A549 treated with AZD2906 at 1 μM for 4 hours (cell line): ENCODE results near the gene CYTH2. TPM values are rescaled to one million over a fixed set of nuclear protein-coding genes. Genes with fewer than 3 reads are reported as not detected.

Source experiments
- total RNA-seq: library from RNA; stranded (reverse); fragments of 200-300 nt; extraction: Qiagen RNA extraction; gene quantifications from 5 replicates; pipeline ENCODE4 v1.2.3, GENCODE V29; 2022

Gene CYTH2, protein sequence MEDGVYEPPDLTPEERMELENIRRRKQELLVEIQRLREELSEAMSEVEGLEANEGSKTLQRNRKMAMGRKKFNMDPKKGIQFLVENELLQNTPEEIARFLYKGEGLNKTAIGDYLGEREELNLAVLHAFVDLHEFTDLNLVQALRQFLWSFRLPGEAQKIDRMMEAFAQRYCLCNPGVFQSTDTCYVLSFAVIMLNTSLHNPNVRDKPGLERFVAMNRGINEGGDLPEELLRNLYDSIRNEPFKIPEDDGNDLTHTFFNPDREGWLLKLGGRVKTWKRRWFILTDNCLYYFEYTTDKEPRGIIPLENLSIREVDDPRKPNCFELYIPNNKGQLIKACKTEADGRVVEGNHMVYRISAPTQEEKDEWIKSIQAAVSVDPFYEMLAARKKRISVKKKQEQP
- total RNA-seq: 55.7 to 66.9 TPM (median 63.2 TPM) in 5 replicates

DNA sequence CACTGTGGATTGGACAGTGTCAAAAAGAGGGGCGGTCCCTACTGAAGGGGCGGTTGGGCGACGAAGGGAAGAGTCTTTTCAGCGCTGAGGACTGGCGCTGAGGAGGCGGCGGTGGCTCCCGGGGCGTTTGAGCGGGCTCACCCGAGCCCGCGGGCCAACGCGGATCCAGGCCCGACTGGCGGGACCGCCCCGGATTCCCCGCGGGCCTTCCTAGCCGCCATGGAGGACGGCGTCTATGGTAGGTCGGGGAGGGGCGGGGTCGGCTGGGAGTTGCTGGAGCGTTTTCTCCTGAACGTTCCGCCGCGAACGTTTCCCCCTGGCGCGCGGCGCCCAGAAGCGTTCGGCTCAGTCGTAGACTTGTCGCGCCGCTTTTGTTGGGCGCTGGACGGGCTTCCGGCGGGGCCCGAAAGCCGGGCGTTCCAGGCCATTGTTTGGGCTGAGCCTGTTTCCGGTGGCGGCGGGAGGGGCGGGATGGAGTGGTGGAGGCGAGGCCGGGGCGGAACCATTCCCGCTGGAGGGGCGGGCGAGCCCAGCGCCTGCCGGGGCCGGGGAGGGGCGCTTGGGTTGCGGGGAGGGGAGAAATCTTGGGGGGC is at the start of gene CYTH2:
CYTH2 (plus strand) TSS at position 81 of the 593 bp plus-strand sequence; CDS start at position 220, 139 bp downstream.

DNA sequence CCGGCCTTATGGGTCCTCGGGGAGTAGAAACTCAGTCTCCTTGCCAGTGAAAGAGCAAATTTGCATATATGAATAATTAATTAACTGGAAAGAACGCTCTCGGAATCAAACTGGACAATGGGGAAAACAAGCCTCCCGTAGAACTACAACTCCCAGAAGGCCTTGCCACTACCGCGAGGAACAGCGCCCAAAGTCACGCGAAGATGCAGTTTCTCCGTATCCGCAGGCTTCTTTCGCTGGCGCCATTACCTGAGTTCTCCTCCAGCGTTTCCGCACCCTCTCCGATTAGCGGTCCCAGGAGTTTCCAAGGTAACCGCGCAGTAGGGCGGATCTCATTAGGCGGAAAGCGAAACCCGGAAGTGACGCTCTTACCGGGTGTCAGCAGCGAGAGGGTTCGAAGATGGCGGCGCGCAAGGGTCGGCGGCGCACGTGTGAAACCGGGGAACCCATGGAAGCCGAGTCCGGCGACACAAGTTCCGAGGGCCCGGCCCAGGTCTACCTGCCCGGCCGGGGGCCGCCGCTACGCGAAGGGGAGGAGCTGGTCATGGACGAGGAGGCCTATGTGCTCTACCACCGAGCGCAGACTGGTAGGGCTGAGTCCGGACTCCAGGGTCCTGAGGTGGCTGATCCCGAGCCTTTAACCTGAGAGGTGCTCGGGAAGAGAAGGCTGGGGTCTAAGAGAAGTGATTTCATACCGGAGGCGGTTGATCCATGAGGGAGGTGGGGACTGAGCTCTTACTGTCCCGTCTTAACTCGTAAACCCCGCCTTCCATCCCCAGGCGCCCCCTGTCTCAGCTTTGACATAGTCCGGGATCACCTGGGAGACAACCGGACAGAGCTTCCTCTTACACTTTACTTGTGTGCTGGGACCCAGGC is 23.3 kb upstream of the CYTH2 start, which contains the start of gene GRWD1:
GRWD1 (plus strand) TSS at position 378 of the 876 bp plus-strand sequence; CDS start at position 401, 23 bp downstream.

DNA sequence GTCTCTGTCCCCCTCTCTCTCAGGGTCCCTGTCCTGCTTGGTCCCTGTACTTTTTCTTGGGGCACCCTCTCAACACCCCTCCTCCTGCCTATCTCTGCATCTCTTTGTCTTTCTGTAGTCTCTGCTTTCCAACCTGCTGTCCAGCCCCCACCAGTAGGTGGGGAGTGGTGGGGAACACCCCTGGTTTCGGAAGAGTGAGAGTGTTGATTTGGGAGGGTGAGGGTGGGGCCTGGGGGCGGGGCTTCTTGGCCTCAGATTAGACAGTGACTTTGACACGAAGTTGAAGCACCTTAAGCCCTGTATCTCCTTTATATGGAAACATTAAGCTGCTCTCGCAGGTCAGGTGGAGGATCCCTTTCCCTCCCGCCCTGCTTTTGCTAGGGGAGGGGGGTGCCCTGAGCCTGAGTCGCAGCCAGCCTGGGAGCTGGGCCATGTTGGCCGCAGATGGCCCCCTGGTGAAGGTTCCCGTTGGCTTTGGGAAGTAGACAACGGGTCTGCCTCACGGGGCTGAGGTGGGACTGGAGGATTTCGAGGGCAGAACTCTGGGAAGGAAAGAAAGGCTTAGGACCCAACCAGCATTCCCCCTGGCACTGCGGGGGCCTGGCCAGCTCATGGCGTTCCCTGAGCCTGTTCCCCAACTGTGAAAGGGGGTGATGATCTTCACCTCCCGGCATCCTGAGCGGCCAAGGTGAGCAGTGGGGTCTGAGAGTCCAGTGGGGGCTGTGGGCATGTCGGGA is 13.8 kb upstream of the CYTH2 start, which contains the start of gene KCNJ14:
KCNJ14 (plus strand) TSS at position 404 of the 737 bp plus-strand sequence. CDS start 6,151 bp downstream, outside the sequence.

DNA sequence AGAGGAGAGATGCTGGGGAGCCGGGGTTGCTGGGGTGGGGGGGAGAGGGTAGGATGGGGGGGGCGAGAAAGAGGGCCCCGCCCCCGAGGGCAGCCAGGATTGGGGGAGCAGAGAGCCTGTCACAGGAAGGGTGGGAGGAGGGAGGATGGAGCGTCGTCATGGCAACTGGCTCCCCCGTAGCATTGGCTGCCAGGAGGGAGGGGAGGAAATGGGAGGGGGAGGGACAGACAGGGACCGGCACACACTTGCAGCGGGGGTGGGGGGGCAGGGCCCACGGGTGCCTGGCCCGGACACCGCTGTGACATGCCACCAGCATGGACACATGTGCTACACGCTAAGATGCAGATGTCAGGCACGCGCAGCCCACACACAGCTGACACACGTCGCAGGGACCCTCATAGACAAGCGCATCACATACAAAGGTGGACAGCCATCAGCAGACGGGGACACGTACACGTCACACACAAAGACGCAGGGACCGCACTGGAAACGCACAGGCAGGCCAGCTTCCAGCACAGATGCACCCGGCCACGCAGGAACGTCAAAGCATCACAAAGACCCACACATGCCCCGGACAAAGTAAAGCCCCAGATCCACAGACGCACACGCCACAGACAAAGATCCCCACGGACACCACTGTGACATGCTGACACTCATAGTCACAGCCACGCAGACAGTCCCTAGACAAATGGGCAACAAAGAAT is 42.8 kb downstream of the CYTH2 start, which contains the start of gene LMTK3:
LMTK3 (minus strand) TSS at position 36 of the 704 bp plus-strand sequence. CDS start 259 bp downstream, outside the sequence.

Other genes with a start within 250 kb of the CYTH2 start
- gene CARD8, start 213.5 kb upstream of the CYTH2 start, total RNA-seq: 15.1 to 17.4 TPM (median 15.8 TPM) in 5 replicates
- 6.8 to 10.7 TPM (median 7.6 TPM) in 5 replicates for gene ZNF114, start 199.3 kb upstream of the CYTH2 start, total RNA-seq
- 430 to 471 TPM (median 441 TPM) in 5 replicates for gene EMP3, start 143.8 kb upstream of the CYTH2 start, total RNA-seq
- gene TMEM143, start 105.4 kb upstream of the CYTH2 start, total RNA-seq: 3.3 to 5.0 TPM (median 4.4 TPM) in 5 replicates
- 2.0 to 3.8 TPM (median 3.0 TPM) in 5 replicates for gene SYNGR4, start 105.0 kb upstream of the CYTH2 start, total RNA-seq
- 392 to 442 TPM (median 433 TPM) in 5 replicates for gene KDELR1, start 77.8 kb upstream of the CYTH2 start, total RNA-seq
- 5.6 to 8.5 TPM (median 8.1 TPM) in 5 replicates for gene GRIN2D, start 75.7 kb upstream of the CYTH2 start, total RNA-seq
- gene GRWD1, start 23.4 kb upstream of the CYTH2 start, total RNA-seq: 109 to 124 TPM (median 114 TPM) in 5 replicates
- 0.80 to 1.6 TPM (median 1.1 TPM) in 5 replicates for gene KCNJ14, start 13.8 kb upstream of the CYTH2 start, total RNA-seq
- 2.5 to 5.4 TPM (median 5.0 TPM) in 5 replicates for gene LMTK3, start 42.5 kb downstream of the CYTH2 start, total RNA-seq
- 13.7 to 18.5 TPM (median 15.6 TPM) in 5 replicates for gene SULT2B1, start 82.8 kb downstream of the CYTH2 start, total RNA-seq
- gene SPACA4, start 137.4 kb downstream of the CYTH2 start, total RNA-seq: 0.06 TPM in 1 of 5 replicates, not detected in the others
- gene FAM83E, start 145.7 kb downstream of the CYTH2 start, total RNA-seq: 0.12 to 0.40 TPM (median 0.21 TPM) in 5 replicates
- 3,280 to 3,604 TPM (median 3,357 TPM) in 5 replicates for gene RPL18, start 149.8 kb downstream of the CYTH2 start, total RNA-seq
- 10.1 to 17.9 TPM (median 15.0 TPM) in 5 replicates for gene SPHK2, start 150.1 kb downstream of the CYTH2 start, total RNA-seq
- 1.4 to 2.6 TPM (median 1.9 TPM) in 5 replicates for gene DBP, start 168.0 kb downstream of the CYTH2 start, total RNA-seq
- gene CA11, start 176.8 kb downstream of the CYTH2 start, total RNA-seq: 6.9 to 11.7 TPM (median 9.4 TPM) in 5 replicates
- 0.06 to 0.22 TPM (median 0.15 TPM) in 5 replicates for gene NTN5, start 203.6 kb downstream of the CYTH2 start, total RNA-seq
- not detected in 5 replicates for gene FUT2, start 226.6 kb downstream of the CYTH2 start, total RNA-seq